ENCODE measurements around the gene SUGT1.

The SUGT1 gene

GRCh38 chr13:52738719-52739467 is 86.3 kb downstream of the SUGT1 start:
- H3K27me3 ChIP-seq (ENCODE audit: low read length), result no peaks in the 10 kb centered on the region
- no peaks in the 10 kb centered on the region for H3K9me3 ChIP-seq (ENCODE audit: insufficient read depth, low read length)
- H3K9ac ChIP-seq (ENCODE audit: low read length), result no peak overlapping the region
- TF ChIP-seq EZH2phosphoT487 (conservative IDR thresholded peaks at IDR 0.05; ENCODE audit: low read length), result no peak
- no peak for TF ChIP-seq CTCF (IDR thresholded peaks at IDR 0.05; ENCODE audit: insufficient read depth, low read length, poor library complexity, severe bottlenecking)
- H2AFZ ChIP-seq (ENCODE audit: low read depth, low read length, severe bottlenecking), result no peak overlapping the region
- H3K4me3 ChIP-seq (ENCODE audit: insufficient read depth, low read length, poor library complexity, severe bottlenecking), result no peak overlapping the region
- H3K79me2 ChIP-seq (ENCODE audit: insufficient read depth, low read length), result no peaks in the 10 kb centered on the region
- no peak overlapping the region for H3K4me2 ChIP-seq (ENCODE audit: low read depth, low read length, poor library complexity, severe bottlenecking)
- no peaks in the 10 kb centered on the region for H3K36me3 ChIP-seq (ENCODE audit: low read length)
- no peak overlapping the region for H3K27ac ChIP-seq (ENCODE audit: low read depth, low read length)
- H3F3A ChIP-seq (ENCODE audit: insufficient read depth), result no peaks in the 10 kb centered on the region
- H4K20me1 ChIP-seq (ENCODE audit: low read depth, low read length), result no peaks in the 10 kb centered on the region
- H3K9me2 ChIP-seq (replicated peaks; ENCODE audit: insufficient read depth, low read length), result no peaks in the 10 kb centered on the region

- H3K9ac ChIP-seq (ENCODE audit: low read length), result no peak within 1 kb of the TSS
- H3K79me2 ChIP-seq (ENCODE audit: insufficient read depth, low read length), result no peaks in the 10 kb centered on the region
- H4K20me1 ChIP-seq (ENCODE audit: low read depth, low read length), result no peaks in the 10 kb centered on the region
- H3K36me3 ChIP-seq (ENCODE audit: low read length), result no peaks in the 10 kb centered on the region
- H3K9me3 ChIP-seq (ENCODE audit: insufficient read depth, low read length), result no peaks in the 10 kb centered on the region
- H3K4me3 ChIP-seq (ENCODE audit: insufficient read depth, low read length, poor library complexity, severe bottlenecking), result no peak within 1 kb of the TSS
- H3F3A ChIP-seq (ENCODE audit: insufficient read depth), result no peaks in the 10 kb centered on the region
- TF ChIP-seq EZH2phosphoT487 (conservative IDR thresholded peaks at IDR 0.05; ENCODE audit: low read length), result no peak
- no peak for TF ChIP-seq CTCF (IDR thresholded peaks at IDR 0.05; ENCODE audit: insufficient read depth, low read length, poor library complexity, severe bottlenecking)
- H3K9me2 ChIP-seq (replicated peaks; ENCODE audit: insufficient read depth, low read length), result no peaks in the 10 kb centered on the region
- H3K27ac ChIP-seq (ENCODE audit: low read depth, low read length), result no peak within 1 kb of the TSS
- no peak within 1 kb of the TSS for H2AFZ ChIP-seq (ENCODE audit: low read depth, low read length, severe bottlenecking)
- H3K4me2 ChIP-seq (ENCODE audit: low read depth, low read length, poor library complexity, severe bottlenecking), result no peak within 1 kb of the TSS
- no peaks in the 10 kb centered on the region for H3K27me3 ChIP-seq (ENCODE audit: low read length)
Measured at GRCh38 chr13:52739468-52740071, 86.9 kb downstream of the SUGT1 start, which contains the start of gene CNMD. Gene CNMD (minus strand): TSS chr13:52739820. CDS start chr13:52739701, 119 bp downstream.

GRCh38 chr13:52743569-52743968 is 90.9 kb downstream of the SUGT1 start:
- H3K4me3 ChIP-seq (ENCODE audit: insufficient read depth, low read length, poor library complexity, severe bottlenecking), result no peak overlapping the region
- no peak overlapping the region for H3K27ac ChIP-seq (ENCODE audit: low read depth, low read length)
- no peaks in the 10 kb centered on the region for H3K9me2 ChIP-seq (replicated peaks; ENCODE audit: insufficient read depth, low read length)
- no peaks in the 10 kb centered on the region for H3F3A ChIP-seq (ENCODE audit: insufficient read depth)
- no peaks in the 10 kb centered on the region for H3K79me2 ChIP-seq (ENCODE audit: insufficient read depth, low read length)
- H3K9ac ChIP-seq (ENCODE audit: low read length), result no peak overlapping the region
- no peaks in the 10 kb centered on the region for H3K27me3 ChIP-seq (ENCODE audit: low read length)
- no peak overlapping the region for H2AFZ ChIP-seq (ENCODE audit: low read depth, low read length, severe bottlenecking)
- H4K20me1 ChIP-seq (ENCODE audit: low read depth, low read length), result no peaks in the 10 kb centered on the region
- no peak overlapping the region for H3K4me2 ChIP-seq (ENCODE audit: low read depth, low read length, poor library complexity, severe bottlenecking)
- H3K9me3 ChIP-seq (ENCODE audit: insufficient read depth, low read length), result no peaks in the 10 kb centered on the region
- no peak for TF ChIP-seq CTCF (IDR thresholded peaks at IDR 0.05; ENCODE audit: insufficient read depth, low read length, poor library complexity, severe bottlenecking)
- no peak for TF ChIP-seq EZH2phosphoT487 (conservative IDR thresholded peaks at IDR 0.05; ENCODE audit: low read length)
- no peaks in the 10 kb centered on the region for H3K36me3 ChIP-seq (ENCODE audit: low read length)
